ENCODE results near the gene ZMYM4. TPM values are rescaled to one million over a fixed set of nuclear protein-coding genes. Genes with fewer than 3 reads are reported as not detected.

ZMYM4 gene
- total RNA-seq, 2 donors from 2014 or later: 131 to 153 TPM

GRCh38 chr1:35382107-35382506 lies 113.6 kb downstream of the ZMYM4 start:
- Mint-ChIP-seq H3K9me3 (peaks cover 13% of the 10 kb centered on the region), H3K27ac (no peak overlapping the region), H3K36me3 (ENCODE audit: low read depth) (peaks cover 64% of the 10 kb centered on the region), H3K27me3 (ENCODE audit: insufficient read depth) (no peaks in the 10 kb centered on the region), H3K4me3 (no peak overlapping the region), H3K4me1 (peaks cover 16% of the 10 kb centered on the region)
- H3K9ac ChIP-seq (ENCODE audit: extremely low read depth, low read length, poor library complexity, severe bottlenecking): no peak overlapping the region
- H3K27me3 ChIP-seq (ENCODE audit: control insufficient read depth, insufficient read depth, low read length, poor library complexity, severe bottlenecking): no peaks in the 10 kb centered on the region
- H3K9me3 ChIP-seq (ENCODE audit: control insufficient read depth, low read length): peaks cover 23% of the 10 kb centered on the region
- peaks cover 60% of the 10 kb centered on the region for H3K36me3 ChIP-seq (ENCODE audit: control insufficient read depth, insufficient read depth, low read length)
- no peak for TF ChIP-seq CTCF (conservative IDR thresholded peaks at IDR 0.05)
- no peak overlapping the region for H3K27ac ChIP-seq (ENCODE audit: low read depth, low read length)
- no peak overlapping the region for H3K4me3 ChIP-seq (ENCODE audit: low read length)
- no peak for DNase-seq
- H3K4me1 ChIP-seq (ENCODE audit: control insufficient read depth, insufficient read depth, low read length): peaks cover 3% of the 10 kb centered on the region
- WGBS, 2 experiments (ENCODE audit: insufficient coverage in 1 of 2, insufficient read length in 1 of 2): 90% methylated on average over 1 of the region's 4 CpGs; no CpG with 5 or more reads in 1 of the 2 experiments

GRCh38 chr1:35386290-35386689 lies 117.8 kb downstream of the ZMYM4 start:
- Histone ChIP-seq H3K4me3 (ENCODE audit: low read length) (peak overlapping the region; percentile 16), H3K4me1 (ENCODE audit: control insufficient read depth, insufficient read depth, low read length) (peaks cover 12% of the 10 kb centered on the region), H3K27ac (ENCODE audit: low read depth, low read length) (no peak overlapping the region), H3K27me3 (ENCODE audit: control insufficient read depth, insufficient read depth, low read length, poor library complexity, severe bottlenecking) (no peaks in the 10 kb centered on the region), H3K36me3 (ENCODE audit: control insufficient read depth, insufficient read depth, low read length) (peaks cover 49% of the 10 kb centered on the region), H3K9ac (ENCODE audit: extremely low read depth, low read length, poor library complexity, severe bottlenecking) (no peak overlapping the region), H3K9me3 (ENCODE audit: control insufficient read depth, low read length) (peaks cover 41% of the 10 kb centered on the region)
- DNase-seq: peak; percentile 65
- Mint-ChIP-seq H3K4me1 (peaks cover 26% of the 10 kb centered on the region), H3K9me3 (peaks cover 31% of the 10 kb centered on the region), H3K27ac (peak overlapping the region; percentile 73), H3K36me3 (ENCODE audit: low read depth) (peaks cover 54% of the 10 kb centered on the region), H3K27me3 (ENCODE audit: insufficient read depth) (no peaks in the 10 kb centered on the region), H3K4me3 (no peak overlapping the region)
- 79 to 100% methylated on average over 1 to 6 of the region's 7 CpGs for WGBS, 2 experiments (ENCODE audit: insufficient coverage in 1 of 2, insufficient read length in 1 of 2)
- TF ChIP-seq CTCF (conservative IDR thresholded peaks at IDR 0.05): no peak

DNA sequence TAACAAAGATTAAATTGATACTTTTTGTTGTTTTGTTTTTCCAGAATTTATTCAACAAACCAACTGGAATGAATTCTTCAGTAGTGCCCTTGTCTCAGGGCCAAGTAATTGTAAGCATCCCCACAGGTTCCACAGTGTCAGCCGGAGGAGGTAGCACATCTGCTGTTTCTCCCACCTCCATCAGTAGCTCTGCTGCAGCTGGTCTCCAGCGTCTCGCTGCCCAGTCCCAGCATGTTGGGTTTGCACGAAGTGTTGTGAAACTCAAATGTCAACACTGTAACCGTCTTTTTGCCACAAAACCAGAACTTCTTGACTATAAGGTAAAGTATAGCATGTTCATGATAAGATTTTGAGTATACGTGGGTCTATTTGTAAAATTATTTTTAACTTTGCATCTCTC lies 118.5 kb downstream of the ZMYM4 start:
- H3K27ac Mint-ChIP-seq: no peak overlapping the region
- WGBS, 2 experiments (ENCODE audit: insufficient coverage in 1 of 2, insufficient read length in 1 of 2): 80 to 98% methylated on average over 3 to 5 of the region's 6 CpGs
- no peak for DNase-seq
- Histone ChIP-seq H3K36me3 (ENCODE audit: control insufficient read depth, insufficient read depth, low read length) (peaks cover 45% of the 10 kb centered on the region), H3K27ac (ENCODE audit: low read depth, low read length) (no peak overlapping the region), H3K9ac (ENCODE audit: extremely low read depth, low read length, poor library complexity, severe bottlenecking) (no peak overlapping the region), H3K4me1 (ENCODE audit: control insufficient read depth, insufficient read depth, low read length) (peaks cover 12% of the 10 kb centered on the region), H3K9me3 (ENCODE audit: control insufficient read depth, low read length) (peaks cover 41% of the 10 kb centered on the region), H3K4me3 (ENCODE audit: low read length) (peak overlapping the region; percentile 62), H3K27me3 (ENCODE audit: control insufficient read depth, insufficient read depth, low read length, poor library complexity, severe bottlenecking) (no peaks in the 10 kb centered on the region)
- no peaks in the 10 kb centered on the region for H3K27me3 Mint-ChIP-seq (ENCODE audit: insufficient read depth)
- H3K4me1 Mint-ChIP-seq: peaks cover 30% of the 10 kb centered on the region
- H3K9me3 Mint-ChIP-seq: peaks cover 31% of the 10 kb centered on the region
- no peak for TF ChIP-seq CTCF (conservative IDR thresholded peaks at IDR 0.05)
- no peak overlapping the region for H3K4me3 Mint-ChIP-seq
- peaks cover 51% of the 10 kb centered on the region for H3K36me3 Mint-ChIP-seq (ENCODE audit: low read depth)
